GM21381 (cell line): Measurements from ENCODE around the gene CPSF4.
"Not testable (repeated sequence)": the region's sequence is repeated elsewhere in the genome, so short reads cannot be mapped to it uniquely, and the experiment has no call there.

Experiments
- ATAC-seq: cut with Tn5 transposase; IDR thresholded peaks from one replicate; pipeline ENCODE4 v1.9.1; 2021; ENCODE audit warnings: mild to moderate bottlenecking, moderate library complexity; ENCODE audit not compliant: unreplicated experiment

The CPSF4 gene

GRCh38 chr7:99408379-99409191, 30.2 kb upstream of the CPSF4 start, which contains the start of the genes BUD31 and PDAP1:
BUD31 (plus strand) TSS chr7:99408969; CDS start chr7:99411093, 2,124 bp downstream.
PDAP1 (minus strand) TSS chr7:99408597; CDS start chr7:99408548, 49 bp downstream.
- ATAC-seq = peak; percentile 74

DNA sequence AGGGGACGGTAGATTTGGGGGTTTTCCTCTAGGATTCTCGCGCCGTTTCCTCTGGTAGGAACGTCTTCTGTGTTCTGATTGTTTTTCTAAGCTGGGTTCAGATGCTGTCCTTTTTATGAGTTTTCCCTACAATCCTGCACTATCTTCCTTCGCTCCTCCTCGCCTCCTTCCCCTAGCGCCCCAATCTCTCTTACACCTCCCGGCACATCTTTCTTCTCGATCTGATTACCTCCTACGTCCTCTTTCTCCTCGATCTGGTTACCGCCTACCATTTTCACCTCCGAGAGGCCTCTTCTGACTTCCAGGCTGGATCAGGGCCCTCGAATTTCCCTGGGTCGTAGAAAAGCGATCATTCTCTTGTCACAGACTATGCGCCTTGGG, 29.6 kb upstream of the CPSF4 start:
- no peak for ATAC-seq

DNA sequence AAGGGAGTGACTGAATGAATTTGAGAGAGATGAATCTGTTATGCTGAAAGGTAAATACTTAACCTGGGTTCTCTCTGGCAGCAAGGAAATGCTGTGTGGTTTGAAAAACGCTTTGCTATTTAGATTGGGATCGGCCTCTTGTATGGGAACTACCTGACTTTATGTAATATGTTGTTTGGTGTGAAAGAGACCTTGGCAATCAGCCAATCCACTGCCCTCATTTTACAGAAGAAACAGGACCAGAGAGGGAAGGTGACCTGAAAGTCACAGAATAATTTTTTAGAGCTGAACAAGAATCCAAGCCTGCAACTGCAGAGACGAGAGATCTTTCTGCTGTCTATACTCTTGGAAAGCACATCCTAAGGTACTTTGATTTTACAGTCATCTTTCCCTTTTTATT, 28.9 kb upstream of the CPSF4 start:
- no peak for ATAC-seq

DNA sequence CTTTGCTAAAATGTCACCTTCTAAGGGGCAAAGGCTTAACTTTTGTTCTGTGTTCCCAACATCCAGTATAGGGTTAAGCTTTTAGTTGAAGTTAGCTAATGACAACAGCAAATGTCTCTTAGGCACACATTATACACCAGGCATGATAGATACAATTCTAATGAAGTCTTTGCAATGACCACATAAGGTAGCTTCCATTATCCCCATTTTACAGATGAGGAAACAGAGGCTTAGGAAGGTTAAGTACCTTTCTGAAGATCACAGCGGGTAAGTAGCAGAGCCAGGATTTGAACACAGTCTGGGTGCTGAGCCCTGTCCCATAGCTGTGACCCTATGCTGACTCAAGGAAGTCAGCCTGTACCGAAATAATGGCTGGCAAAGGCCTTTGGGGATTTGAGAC, 28.1 kb upstream of the CPSF4 start:
- ATAC-seq = no peak

DNA sequence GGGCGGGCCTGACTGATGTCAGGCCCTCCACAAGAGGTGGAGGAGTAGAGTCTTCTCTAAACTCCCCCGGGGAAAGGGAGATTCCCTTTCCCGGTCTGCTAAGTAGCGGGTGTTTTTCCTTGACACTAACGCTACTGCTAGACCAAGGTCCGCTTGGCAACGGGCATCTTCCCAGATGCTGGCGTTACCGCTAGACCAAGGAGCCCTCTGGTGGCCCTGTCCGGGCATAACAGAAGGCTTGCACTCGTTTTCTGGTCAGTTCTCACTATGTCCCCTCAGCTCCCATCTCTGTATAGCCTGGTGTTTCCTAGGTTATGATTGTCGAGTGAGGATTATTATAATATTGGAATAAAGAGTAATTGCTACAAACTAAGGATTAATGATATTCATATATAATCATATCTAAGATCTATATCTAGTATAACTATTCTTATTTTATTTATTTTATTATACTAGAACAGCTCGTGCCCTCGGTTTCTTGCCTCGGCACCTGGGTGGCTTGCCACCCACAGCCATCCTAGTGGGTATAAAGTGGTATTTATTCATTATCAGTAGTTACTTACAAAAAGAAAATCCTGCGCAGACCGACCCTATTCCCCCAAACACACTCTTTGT, 23.1 kb upstream of the CPSF4 start:
- not testable (repeated sequence) for ATAC-seq

DNA sequence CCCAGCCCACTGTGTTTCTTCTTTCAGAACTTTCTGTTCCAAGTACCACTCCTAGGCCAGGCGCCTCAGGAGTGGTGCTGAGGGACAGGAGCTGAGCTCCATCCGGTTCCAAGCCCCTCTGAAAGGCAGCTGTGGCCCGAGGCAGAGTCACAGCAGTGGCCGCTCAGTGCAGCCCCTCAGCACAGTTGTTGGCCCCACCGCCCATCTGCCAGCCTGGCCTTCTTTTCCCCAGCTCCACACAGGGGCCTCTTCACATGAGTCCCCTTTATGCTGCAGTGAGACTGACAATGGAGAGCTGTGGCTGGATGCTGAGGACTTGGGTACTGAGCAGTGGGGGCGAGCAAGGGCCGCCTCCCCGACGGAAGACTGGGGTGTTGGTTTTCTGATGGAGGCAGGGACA, 20.5 kb upstream of the CPSF4 start:
- ATAC-seq = no peak

GRCh38 chr7:99419323-99420021, 19.3 kb upstream of the CPSF4 start:
- ATAC-seq = no peak

GRCh38 chr7:99420213-99420612, 18.5 kb upstream of the CPSF4 start:
- ATAC-seq = no peak

DNA sequence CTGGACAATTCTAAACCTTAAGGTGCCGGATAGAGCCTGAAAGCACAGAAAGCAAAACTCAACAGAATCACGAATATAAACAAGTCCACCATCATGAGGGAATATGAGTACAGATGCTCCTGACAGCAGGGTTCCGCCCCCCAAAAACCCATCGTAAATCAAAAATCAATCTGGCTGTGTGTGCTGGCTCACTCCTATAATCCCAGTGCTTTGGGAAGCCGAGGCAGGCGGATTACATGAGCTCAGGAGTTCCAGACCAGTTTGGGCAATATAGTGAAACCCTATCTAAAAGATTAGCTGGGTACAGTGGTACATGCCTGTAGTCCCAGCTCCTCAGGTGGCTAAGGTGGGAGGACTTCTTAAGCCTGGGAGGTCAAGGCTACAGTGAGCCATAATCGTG, 17.8 kb upstream of the CPSF4 start:
- ATAC-seq = no peak

DNA sequence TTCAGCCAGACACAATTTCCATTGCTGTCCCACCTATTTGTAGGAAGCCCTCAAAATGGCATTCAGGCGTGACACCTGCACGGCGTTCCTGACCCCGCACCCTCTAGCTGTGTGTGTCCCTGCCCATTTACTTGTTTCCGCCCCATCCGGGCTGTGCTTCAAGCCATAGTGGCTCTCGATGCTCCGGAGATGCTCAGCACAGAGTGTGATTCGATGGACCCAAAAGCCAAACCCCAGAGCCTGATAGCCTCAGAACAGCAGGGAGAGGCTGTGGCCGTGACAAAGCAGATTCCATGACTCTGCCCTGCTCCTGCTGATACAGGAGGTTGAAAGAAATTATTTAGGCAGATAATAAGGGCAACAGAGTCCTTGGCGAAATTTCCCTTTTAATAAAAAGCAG, 16.6 kb upstream of the CPSF4 start:
- ATAC-seq = no peak

GRCh38 chr7:99422625-99423024, 16.1 kb upstream of the CPSF4 start:
- ATAC-seq = no peak

DNA sequence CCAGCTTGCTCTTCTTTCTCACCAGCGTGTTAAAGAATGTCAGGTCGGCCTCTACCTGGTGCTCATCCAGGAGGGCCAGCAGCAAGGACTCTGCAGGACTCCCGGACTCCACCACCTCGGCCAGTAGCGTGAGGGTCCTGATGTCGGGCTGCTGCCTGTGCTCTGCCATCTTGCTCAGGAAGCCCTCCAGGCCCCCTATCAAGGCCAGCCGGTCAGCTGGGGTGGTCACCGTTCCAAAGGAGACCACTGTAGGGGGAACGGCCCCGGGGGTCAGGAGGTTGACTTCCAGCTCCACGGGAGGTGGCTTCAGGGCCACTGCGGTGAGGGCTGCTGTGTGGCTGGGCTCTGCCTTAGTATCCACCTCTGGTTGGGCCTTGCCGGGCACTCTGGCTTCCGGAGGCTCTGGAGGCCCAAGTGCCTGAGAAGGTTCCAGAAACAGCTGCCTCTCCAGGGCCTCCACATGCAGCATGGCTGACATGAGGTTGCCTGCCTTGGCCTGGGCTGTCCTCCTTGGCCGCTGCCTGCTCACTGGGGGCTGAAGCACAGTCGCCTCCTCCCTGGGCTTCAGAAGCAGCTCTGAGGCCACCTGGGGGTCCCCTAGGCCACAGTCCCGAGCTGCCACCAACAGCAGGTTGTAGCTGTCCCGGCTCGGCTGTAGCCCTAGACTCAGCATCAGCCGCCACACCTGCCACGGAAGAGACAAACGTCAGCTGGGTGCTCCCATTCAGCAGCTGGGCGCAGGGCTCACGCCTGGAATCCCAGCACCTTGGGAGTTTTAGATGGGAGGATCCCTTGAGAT, 13.6 kb upstream of the CPSF4 start:
- ATAC-seq = no peak

GRCh38 chr7:99428972-99429566, 9.7 kb upstream of the CPSF4 start:
- ATAC-seq = no peak

GRCh38 chr7:99429756-99430155, 9.0 kb upstream of the CPSF4 start:
- no peak for ATAC-seq

- not testable (repeated sequence) for ATAC-seq
Observed at GRCh38 chr7:99431756-99432540, 6.8 kb upstream of the CPSF4 start.

DNA sequence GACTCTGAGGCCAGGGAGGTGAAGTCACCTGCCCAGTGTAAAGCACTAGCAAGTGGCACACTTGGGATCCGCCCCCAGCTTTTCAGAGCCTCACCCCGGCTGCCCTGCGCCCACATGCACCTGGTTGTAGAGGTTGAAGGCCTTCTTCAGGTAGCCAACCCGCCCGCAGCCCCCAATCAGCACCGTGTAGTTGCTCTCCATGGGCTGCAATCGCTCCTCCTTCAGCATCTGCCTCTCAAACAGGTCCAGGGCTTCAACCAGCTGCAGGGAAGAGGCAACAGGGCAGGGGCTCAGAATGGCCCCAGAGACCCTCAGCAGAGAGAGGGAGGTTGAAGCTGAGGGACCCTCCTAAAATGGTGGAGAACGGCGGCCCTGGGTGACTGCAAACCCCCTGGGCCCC, 5.6 kb upstream of the CPSF4 start:
- no peak for ATAC-seq

DNA sequence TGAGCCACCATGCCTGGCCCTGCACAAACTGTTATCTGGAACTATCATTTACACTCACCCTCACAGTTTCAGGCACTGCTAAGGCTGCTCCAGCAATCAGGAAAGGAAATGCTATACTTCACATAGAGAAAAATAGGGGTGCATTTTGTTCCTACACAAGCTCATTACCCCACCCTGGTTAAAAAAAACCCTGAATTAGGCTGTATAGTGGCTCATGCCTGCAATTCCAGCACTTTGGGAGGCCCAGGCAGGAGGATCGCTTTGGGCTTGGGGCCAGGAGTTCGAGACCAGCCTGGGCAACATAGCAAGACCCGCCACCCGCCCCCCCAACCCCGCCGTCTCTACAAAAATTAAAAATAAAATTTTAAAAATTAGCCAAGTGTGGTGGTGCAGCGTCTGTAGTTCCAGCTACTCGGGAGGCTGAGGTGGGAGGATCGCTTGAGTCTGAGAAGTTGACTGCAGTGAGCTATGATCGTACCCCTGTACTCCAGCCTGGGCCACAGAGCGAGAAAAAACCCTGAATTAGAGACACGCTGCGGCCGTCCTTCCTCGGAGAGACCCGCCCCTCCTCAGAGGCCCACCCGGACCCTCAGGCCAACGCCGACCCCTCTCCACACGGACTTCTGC, 684 bp upstream of the CPSF4 start:
- no peak for ATAC-seq

DNA sequence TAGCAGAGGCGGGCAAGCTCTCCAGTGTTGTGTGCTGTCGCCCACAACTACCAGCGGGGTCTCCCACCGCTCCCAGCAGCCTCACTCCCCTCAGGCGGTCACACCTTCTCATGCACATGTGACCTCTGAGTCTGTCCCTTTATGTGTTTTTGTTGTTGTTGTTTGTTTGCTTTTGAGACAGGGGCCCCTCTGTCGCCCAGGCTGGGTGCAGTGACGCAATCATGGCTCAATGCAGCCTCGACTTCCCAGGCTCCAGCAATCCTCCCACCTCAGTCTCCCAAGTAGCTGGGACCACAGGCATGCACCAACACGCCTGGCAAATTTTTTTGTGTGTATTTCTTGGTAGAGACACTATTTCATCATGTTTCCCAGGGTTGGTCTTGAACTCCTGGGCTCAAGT, 1.5 kb downstream of the CPSF4 start:
- ATAC-seq = no peak

- ATAC-seq = no peak
Observed at GRCh38 chr7:99446096-99446495, 7.4 kb downstream of the CPSF4 start.
